Activated CD4-positive, CD25-positive, alpha-beta regulatory T cell (primary cell): ENCODE data around the gene DCST2.

Source experiments
- DNase-seq, 4 experiments: peaks; one replicate each; lab custom pipeline; 2025; lab: John Stamatoyannopoulos, UW

The DCST2 gene

DNA sequence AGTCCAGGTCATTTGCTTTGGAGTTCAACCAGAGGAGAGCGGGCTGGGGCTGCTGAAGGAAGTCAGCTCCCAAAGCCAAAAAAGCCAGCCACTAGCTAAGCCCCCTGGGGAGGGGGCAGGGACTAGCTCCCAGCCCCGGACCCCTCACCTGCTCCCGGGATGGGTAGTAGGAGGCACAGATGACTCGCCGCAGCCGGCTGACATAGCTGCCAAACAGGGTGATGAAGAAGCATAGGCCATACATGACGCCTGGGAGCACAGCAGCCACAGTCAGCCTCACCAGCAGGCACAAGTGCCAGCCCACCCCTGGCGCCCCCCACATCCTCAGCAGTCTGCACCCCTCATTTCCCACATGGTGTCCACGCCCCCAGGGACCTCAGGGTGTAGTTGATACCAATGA, 7.4 kb downstream of the DCST2 start:
- DNase-seq, result no peak

DNA sequence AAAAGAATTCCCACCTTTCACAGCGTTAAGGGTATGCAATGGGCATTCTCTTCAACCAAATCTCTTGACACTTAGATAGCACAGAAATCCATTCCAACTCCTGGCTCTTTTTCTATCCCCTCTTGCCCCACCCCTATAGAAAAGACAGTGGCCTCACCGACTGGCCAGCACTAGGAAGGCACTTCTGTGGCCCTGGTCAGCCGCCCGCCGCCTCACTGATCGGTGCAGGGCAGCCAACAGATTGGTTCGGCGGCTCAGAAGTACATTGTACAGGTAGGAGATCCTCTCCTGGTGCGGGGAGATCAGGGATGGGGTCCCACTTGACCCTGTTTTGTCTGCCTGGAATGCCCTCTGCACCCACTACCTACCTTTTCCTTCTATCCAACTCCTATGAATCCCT, 9.3 kb downstream of the DCST2 start:
- no peak for DNase-seq

DNA sequence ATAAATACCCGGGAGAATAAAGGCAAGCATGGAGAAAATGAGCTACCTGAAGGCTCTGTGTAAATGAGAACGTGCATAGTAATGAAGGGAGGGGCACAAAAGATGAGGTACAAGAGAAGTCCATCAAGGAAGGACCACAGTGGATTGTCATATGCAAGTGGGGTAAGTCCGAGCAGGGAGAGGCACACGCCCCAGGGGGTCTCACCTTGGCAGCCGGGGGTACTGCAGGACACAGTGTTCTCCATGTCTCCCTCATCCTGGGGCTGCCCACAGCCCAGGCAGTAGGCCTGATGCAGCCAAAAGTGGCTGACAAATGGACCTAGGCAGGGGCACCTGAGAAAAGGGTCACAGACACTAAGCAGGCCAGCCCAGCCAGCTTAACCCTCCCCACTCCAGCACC, 10.0 kb downstream of the DCST2 start:
- no peak for DNase-seq

DNA sequence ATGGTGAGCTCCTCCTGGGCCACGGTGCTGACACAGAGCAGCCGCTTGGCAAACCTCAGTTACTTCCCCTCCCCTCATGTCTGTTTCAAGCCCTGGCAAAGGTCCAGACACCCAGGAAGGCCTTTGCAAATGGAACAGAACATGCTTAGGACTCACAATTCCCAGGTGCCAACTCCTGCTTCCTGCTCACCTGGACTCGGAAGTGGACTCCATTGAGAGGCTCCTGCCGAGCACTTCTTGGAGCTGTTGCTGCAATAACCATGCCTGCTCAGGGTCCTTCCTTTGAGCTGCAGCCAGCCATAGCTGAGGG, 10.7 kb downstream of the DCST2 start:
- no peak for DNase-seq

DNA sequence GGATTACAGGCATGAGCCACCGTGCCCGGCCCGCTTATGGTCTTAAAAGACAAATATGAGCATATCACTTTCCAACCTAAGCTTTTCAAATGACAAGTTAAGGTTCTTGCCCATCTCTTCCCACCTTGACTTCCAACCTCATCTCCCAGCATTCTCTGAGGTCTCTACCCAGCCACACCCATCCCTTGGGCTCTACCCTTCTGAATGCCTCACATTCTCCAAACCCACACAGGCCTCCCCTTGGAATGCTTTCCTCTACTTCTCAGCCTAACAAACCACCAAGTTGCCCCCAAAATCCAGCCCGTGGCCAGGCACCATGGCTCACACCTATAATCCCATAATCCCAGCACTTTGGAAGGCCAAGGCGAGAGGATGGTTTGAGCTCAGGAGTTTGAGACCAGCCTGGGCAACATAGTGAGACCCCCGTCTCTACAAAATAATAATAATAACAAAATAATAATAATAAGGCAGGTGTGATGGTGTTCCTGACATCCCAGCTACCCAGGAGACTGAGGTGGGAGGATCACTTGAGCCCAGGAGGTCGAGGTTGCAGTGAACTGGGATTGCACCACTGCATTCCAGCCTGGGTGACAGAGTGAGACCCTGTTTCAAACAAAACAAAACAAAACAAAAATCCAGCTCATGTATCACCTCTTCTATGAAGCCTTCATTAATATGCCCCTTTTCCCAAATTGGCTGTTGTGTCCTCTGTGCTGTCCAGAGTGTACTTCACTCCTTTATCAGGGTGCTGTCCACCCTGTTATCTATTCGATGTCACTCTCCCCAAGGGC, 11.2 kb downstream of the DCST2 start:
- no peak for DNase-seq

DNA sequence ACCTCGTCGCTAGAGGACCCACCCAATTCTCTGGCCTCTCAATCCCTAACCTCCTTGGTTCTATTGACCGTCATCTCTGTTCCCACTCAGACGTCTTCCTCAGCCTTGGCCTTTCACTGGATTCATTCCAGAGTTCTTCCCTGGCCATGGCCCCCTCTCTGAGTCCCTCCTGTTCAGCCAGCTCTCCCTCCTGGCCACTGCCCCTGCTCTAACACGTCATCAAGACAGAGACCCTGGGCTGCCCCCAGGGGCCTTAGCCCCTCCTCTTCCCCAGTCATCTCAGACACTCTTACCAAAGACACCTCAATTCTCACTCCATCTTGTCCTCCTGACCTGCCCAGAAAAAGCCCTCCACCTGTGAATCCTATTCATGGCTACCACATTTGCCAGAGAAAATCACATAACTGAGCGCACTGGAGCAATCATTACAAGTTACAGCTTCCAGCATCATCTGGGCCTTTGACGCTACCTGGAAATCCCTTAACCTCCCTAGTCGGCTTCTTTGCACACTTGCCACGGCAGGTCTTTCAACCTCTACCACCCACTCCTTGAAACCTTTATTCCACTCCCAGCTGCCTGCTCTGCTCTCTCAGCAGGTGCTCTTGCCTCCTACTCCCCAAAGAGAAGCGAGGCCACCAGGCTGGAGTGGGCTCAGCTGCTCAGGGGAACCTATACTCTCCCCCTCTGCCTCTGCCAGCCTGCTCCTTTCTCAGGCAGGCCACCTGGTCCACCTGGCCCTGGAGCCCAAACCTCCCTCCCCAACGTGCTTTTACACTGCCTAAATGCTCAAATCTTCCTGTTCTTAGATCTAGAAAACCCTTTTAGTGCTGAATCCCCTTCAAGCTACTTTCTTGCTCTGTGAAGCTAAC, 14.0 kb downstream of the DCST2 start:
- DNase-seq, result no peak

DNA sequence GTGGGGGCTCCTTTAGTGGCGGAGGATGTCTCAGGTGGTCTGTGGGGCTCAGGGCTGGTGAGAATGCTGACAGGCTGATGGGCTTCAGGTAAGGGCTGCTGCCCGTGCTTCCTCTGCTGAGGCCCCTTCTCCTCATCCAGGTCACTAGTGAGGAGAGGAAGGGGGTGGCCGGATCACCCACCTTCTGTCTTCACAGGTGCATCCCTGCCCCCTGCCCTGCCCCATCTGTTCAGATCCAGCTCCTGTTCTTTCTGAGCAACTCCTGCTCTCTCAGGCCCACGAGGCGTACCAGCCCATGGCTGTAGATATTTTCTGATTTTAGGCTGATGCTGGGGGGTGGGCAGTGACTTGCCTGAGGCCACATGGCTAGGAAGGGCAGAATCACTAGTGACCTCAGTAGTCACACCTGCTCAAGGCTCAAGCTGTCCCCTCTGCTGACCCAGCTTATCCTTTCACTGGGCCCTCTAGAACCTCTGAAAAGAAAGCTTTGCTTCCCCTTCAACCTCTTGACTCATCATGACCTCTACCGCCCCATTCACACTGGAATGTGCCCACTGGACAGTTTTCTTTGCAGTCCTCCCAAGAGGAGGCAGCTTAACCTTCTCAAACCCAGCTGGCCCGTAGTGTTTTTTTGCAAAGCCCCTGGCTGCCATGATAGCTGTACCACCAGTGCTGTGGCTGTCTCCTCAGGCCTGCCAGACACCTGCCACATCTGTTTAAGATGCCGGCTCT, 14.8 kb downstream of the DCST2 start:
- DNase-seq, result no peak

DNA sequence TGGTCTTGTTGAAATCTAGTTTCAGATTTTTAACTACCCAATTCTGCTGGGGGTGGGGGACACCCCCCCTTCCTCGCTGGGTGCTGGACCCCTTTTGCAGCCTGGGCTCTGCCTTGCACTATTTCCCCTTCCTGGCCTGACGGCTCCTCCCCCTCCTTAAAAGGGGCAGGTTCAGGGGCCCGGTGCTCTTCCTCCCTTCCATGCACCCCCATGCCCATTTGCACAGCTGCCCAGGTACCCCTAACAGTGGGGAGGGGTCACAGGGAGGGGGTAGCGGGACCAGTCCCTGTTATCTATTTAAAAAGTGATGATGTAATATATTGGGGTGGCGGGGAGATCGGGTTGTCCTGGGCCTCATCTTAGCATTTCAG, 15.7 kb downstream of the DCST2 start:
- no peak for DNase-seq

DNA sequence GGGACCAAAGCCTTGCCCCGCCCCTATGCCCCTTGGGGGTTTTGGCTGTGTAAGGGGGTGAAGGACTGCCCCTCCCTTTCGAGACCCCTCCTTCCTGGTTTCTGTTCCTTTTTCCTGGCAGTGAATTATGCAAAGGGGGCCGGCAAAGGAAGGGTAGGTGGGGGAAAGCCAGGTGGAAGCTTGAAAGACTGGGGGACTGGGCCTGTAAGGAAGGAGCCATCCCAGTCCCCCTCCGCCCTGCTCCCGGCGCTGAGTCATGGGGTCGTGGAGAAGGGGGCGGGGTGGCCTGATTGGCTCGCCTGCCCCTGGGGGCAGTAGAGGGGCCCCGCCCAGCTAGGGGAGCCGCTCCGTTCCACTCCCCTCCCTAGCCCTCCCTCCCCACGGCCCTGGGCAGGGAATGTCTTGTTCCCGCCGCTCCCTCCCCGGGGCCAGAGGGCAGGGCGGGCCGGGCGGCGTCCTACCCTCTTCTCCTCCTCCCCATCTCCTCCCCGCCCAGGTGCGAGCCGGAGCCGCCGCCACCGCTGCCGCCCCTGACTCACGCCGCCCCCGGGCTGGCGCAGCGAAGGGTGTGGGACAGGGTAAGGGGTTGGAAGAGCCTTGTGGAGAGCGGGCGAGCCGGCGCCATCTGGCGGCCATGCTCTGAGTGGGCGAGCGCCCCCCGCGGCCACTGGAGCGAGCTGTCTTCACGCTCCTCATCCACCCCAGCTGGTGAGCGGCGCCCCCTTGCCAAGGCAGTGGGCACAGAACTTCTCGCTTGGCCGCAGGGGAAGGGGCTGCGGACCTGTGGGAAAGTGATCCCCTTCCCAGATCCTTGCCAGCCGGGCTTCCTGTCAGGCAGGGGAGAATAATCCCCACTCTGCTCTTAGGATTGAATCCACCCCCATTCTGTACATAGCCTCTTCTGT, 16.3 kb downstream of the DCST2 start:
- DNase-seq, result peak; percentile 78 to 87 (median 85)

DNA sequence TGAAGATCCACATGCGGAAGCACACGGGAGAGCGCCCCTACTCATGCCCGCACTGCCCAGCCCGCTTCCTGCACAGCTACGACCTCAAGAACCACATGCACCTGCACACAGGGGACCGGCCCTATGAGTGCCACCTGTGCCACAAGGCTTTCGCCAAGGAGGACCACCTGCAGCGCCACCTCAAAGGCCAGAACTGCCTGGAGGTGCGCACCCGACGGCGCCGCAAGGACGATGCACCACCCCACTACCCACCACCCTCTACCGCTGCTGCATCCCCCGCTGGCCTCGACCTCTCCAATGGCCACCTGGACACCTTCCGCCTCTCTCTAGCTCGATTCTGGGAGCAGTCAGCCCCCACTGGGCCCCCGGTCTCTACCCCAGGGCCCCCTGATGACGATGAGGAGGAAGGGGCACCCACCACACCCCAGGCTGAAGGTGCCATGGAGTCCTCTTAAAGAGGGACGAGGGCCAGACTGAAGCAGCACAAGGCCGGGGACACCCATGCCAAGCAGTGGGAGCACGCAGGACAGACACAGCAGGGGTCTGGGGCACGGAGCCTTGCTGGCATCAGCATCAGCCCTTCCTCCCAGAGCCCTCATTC, 17.2 kb downstream of the DCST2 start:
- no peak for DNase-seq

DNA sequence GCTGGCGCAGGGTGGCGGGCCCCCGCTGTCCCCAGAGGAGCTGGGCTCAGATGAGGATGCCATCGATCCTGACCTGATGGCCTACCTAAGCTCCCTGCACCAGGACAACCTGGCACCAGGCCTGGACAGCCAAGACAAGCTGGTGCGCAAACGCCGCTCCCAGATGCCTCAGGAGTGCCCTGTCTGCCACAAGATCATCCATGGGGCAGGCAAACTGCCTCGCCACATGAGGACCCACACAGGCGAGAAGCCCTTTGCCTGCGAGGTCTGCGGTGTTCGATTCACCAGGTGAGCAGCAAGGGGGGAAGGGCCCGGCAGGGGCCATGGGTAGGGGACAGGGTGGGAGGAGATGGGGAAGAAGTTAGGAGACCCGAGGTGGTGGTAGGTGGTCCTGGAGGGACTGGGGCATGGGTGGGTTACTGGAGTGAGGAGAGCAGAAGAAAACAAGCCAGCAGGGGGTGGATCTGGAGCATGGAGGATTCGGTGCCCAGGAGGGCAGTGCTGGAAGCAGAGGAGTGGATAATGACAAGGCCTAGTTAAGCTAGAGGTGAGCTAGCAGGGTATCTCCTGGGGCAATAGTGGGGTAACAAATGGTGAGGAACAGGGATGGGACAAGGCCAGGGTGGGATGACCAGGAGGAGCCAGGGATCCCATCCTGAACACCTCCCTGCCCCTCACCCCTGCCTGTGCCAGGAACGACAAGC, 17.9 kb downstream of the DCST2 start:
- DNase-seq, result no peak

DNA sequence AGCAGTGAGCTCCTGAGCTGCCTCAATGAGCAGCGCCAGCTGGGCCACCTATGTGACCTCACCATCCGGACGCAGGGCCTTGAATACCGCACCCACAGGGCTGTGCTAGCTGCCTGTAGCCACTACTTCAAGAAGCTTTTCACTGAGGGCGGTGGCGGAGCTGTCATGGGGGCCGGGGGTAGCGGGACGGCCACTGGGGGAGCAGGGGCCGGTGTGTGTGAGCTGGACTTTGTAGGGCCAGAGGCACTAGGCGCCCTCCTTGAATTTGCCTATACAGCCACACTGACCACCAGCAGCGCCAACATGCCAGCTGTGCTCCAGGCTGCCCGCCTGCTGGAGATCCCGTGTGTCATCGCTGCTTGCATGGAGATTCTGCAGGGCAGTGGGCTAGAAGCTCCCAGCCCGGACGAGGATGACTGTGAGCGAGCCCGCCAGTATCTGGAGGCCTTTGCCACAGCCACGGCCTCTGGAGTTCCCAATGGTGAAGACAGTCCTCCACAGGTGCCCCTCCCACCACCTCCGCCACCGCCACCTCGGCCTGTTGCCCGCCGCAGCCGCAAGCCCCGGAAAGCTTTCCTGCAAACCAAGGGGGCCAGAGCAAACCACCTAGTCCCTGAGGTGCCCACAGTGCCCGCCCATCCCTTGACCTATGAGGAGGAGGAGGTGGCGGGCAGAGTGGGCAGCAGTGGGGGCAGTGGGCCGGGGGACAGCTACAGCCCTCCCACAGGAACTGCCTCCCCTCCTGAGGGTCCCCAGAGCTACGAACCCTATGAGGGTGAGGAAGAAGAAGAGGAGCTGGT, 18.7 kb downstream of the DCST2 start:
- no peak for DNase-seq

DNA sequence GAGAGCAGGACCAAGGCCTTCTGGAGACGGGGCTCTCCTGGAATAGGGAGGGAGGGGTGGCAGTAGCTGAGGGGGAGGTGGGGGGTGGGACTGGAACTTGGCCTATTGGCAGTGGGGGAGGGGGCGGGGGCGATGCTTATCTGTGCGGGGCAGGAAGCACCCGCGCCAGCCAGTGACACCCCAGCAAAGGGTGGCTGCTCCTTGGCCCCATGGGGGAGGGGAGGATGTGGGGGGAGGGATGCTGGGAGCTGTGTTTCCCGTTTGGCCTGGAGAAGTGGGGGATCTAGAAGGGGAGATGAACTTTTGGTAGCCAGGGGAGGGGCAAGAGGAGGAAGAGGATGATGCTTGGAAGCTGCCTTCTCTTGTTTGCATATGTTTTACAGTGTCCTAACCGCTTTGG, 19.9 kb downstream of the DCST2 start:
- peak in 2 of 4 experiments; percentile 36 to 46 for DNase-seq

DNA sequence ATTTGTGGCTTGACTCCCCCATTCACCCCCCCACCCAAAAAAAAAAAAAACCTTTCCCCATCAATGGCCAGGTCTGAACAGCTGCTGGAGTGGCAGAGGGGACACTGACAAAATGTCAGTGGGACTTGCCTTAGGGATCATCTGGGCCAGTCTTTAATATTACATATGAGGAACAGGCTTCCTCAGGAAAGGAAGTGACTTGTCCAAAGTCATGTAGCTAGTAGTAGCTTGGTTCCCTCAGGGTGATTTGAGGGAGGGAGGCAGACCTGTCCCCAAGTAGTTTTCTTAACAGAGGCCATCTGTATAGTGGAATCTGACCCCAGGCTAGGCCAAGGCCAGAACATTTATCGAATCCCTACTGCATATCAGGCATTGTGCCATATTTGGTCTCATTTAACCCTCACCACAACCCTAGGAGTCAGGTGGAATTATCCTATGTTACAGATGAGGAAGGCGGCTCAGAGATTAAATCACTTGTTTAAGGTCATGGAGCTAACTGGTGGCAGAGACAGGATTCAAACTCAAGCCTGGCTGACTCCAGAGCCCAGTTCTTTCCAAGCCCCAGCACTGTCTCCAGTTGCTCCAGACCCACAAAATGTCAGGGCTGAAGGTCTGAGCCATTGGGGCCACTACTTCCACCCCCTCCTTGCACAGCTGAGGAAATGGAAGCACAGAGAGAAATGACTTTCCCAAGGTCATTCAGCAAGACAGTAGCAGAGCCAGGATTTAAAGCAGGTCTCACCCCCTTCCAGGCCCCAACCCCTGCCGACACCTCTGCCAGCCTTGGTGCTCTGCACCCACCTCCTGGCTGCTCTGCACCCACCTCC, 20.6 kb downstream of the DCST2 start:
- no peak for DNase-seq

DNA sequence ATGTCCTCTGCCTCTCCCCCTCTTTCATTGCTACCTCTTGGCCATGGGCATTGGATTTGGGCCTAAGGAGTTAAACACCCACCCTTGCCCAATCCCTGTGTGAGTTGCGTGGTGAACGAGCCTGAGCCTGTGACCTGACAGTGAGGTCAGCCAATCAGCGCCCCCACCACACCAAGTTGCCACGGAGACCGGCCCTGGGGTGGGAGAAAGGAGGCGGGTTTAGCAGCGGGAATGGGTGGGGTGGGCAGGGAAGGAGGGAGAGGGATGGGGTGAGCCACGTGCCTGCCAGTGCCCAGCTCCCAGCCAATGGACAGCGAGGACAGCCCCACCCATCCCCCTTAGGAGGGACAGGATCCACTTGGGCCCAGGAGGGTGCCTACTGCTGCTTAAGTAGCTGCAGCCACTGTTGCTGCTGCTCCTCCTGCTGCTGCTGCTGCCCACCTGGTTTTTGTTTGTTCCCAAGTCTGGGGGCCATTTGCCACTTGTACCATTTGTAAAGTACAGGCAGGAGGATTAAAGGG, 21.5 kb downstream of the DCST2 start:
- no peak for DNase-seq

DNA sequence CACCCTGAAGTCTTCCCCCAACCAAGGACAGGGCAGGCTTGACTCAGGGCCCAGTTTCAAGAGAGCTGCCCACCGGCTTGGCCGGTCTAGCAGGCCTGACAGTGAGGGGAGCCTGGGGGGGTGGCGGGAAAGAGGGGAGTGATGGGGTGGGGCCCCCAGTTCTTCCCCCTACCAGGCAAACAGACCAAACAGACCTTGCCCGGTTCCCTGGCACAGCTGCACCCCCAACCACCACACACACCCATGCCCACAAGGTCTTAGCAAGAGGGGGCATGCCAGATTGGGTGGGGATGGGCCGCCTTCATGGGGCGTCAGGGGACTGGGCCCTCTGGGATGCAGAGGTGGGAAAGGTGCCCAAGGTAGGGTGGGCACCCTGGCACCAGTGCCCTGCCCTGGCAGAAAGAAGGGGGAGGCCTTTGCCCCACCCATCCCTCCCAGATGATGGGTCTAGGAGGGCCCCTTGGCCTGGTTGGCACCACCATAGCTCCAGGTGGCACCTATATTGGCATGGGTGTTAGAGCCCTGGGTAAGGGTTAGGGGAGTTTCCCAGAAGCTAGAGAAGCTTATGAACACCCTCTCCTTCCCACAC, 22.1 kb downstream of the DCST2 start:
- no peak for DNase-seq

DNA sequence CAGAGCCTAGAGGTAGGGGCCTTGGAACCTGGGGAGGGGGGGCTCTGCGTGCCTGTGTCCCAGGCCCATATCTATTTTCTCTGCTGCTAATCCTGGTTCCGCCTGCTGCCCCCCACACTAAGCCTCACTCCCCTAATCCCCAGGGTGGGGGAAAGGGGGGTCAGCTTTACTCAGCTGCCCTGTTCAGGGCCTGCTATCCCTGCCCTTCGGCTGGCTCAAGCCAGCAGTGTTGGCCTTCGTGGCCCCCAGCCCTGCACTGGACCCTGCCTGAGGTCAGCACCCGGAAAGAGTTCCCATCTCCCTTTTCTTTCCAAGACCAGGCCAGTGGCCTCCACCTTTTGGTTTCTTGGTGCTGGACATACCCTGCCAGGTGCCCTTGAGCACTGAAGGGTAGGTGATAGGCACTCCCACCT, 22.6 kb downstream of the DCST2 start:
- no peak for DNase-seq

DNA sequence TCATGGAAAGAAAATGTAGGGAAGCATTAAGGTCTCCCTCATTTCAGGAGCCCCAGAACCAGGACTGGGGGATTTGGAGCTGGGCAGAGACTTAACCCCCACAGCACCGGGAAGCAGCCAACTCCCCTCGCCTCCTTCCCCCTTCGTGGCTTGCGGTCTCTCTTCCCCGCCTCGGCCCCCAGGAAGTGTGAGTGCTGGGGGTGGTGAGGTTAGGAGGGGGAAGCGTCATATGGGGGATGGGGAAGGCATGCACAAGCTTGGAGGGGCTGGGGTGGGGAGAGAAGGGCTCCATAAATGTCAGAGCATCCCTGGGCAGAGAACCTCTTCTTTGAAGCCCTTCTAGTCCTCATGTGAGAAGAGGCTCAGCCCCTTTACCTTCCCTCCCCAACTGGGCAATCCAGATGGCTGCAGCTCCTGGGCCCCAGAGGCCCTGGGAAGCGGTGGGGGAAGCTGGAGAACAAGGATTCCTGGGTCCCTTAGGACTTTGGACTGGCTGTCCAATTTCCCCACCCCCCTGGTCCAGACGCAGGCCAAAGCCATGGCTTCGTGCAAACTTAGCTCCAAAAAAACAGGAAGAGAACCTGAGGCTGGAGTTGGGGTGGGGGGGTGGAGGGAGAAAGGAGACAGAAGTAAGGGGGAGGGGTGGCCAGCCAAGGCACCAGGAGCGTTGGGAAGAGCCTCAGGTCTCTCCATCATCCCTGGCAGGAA, 23.2 kb downstream of the DCST2 start:
- DNase-seq, result no peak
